SU-DHL-6 (cell line): ENCODE results near the gene BRCA1.

Experiments used
- EZH2phosphoT487 ChIP-seq: fragments of 200-600 bp; sonication (generic), shearing (Covaris generic); conservative IDR thresholded peaks from 2 replicates; pipeline ENCODE4 v1.6.1; 2018; ENCODE audit warnings: mild to moderate bottlenecking, antibody characterized with exemption, low read length, moderate library complexity, mixed read lengths
- TF ChIP-seq, protein P1 (sequence below): fragments of 200-600 bp; sonication (generic); IDR thresholded peaks from one replicate; pipeline ENCODE4 v1.5.1; 2017; ENCODE audit warnings: antibody characterized with exemption, mild to moderate bottlenecking, low read length, moderate library complexity; ENCODE audit not compliant: insufficient read depth, poor library complexity, severe bottlenecking

DNA sequence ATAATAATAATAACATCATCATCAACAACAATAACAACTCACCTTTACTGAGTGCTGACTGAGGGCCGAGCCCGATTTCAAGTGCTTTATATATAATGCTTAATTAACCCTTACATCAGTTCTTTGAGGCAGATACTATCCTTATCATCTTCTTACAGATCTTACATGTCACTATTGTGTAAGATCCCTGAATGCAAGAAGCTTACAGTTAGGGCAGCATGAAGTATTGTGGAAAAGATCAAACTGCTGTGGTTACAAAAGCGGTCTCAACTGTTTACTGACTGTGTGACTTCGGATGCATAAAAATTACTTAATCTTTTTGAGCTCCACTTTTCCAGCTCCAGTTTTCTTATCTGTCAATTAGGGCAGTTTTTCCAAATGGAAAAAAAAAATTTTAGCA lies 106.2 kb downstream of the BRCA1 start:
- TF ChIP-seq, protein P1, sequence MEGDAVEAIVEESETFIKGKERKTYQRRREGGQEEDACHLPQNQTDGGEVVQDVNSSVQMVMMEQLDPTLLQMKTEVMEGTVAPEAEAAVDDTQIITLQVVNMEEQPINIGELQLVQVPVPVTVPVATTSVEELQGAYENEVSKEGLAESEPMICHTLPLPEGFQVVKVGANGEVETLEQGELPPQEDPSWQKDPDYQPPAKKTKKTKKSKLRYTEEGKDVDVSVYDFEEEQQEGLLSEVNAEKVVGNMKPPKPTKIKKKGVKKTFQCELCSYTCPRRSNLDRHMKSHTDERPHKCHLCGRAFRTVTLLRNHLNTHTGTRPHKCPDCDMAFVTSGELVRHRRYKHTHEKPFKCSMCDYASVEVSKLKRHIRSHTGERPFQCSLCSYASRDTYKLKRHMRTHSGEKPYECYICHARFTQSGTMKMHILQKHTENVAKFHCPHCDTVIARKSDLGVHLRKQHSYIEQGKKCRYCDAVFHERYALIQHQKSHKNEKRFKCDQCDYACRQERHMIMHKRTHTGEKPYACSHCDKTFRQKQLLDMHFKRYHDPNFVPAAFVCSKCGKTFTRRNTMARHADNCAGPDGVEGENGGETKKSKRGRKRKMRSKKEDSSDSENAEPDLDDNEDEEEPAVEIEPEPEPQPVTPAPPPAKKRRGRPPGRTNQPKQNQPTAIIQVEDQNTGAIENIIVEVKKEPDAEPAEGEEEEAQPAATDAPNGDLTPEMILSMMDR, result no peak
- TF ChIP-seq EZH2phosphoT487, result no peak
